ENCODE results near the gene SERINC5. TPM values are rescaled to one million over a fixed set of nuclear protein-coding genes. Genes with fewer than 3 reads are reported as not detected.

The SERINC5 gene
- total and polyA plus RNA-seq, 12 donors = 2.3 to 21.9 (median 14.8) TPM

DNA sequence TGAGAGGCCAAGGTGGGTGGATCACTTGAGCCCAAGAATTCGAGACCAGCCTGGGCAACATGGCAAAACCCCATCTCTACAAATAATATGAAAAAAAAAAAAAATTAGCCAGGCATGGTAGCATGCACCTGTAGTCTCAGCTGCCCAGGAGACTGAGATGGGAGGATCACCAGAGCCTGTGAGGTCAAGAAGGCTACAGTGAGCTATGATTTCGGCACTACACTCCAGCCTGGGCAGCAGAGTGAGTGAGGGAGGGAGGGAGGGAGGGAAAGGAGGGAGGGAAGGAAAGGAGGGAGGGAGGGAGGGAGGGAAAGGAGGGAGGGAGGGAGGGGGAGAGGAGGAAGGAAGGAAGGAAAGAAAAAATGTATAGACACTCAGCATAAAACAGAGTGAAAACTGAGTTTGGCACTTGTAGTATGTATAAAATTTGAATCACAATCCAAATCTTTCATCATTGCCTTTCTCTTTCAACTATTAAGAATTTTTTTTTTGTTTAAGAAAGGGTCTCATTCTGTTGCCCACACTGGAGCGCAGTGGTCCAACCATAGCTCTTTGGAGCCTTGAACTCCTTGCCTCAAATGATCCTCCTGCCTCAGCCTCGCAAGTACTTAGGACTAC is 27.8 kb downstream of the SERINC5 start:
- H3K4me3 ChIP-seq = no peak overlapping the region
- no peaks in the 10 kb centered on the region for H3K36me3 ChIP-seq
- intact Hi-C loops (cut with DNase I) = no loop called here
- H3K27ac ChIP-seq = no peak overlapping the region
- peaks cover 0 to 28% (median 8%) of the 10 kb centered on the region in 9 donors for H3K4me1 ChIP-seq
- no peaks in the 10 kb centered on the region for H3K9me3 ChIP-seq
- DNase-seq = no peak
- no peak for ATAC-seq
- 87 to 94% methylated on average over 4 of the region's 4 CpGs for WGBS, 2 donors
- TF ChIP-seq, protein P1, sequence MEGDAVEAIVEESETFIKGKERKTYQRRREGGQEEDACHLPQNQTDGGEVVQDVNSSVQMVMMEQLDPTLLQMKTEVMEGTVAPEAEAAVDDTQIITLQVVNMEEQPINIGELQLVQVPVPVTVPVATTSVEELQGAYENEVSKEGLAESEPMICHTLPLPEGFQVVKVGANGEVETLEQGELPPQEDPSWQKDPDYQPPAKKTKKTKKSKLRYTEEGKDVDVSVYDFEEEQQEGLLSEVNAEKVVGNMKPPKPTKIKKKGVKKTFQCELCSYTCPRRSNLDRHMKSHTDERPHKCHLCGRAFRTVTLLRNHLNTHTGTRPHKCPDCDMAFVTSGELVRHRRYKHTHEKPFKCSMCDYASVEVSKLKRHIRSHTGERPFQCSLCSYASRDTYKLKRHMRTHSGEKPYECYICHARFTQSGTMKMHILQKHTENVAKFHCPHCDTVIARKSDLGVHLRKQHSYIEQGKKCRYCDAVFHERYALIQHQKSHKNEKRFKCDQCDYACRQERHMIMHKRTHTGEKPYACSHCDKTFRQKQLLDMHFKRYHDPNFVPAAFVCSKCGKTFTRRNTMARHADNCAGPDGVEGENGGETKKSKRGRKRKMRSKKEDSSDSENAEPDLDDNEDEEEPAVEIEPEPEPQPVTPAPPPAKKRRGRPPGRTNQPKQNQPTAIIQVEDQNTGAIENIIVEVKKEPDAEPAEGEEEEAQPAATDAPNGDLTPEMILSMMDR (IDR thresholded peaks at IDR 0.05) = no peak
- no peaks in the 10 kb centered on the region for H3K27me3 ChIP-seq

DNA sequence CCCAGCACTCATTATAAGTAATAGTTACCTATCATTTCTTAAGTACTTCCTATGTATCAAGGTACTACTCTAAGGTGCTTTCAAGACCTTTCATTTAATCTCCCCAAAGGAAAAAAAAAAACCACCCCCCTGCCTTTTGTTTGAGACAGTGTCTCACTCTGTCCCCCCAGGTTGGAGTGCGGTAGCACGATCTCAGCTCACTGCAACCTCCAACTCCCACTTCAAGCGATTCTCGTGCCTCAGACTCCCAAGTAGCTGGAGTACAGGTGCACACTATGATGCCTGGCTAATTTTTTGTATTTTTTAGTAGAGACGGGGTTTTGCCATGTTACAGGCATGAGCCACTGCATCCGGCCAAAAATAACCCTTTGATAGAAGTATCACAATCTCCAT is 29.9 kb downstream of the SERINC5 start:
- TF ChIP-seq, protein P1 (IDR thresholded peaks at IDR 0.05) = no peak
- ATAC-seq (no peak), DNase-seq (no peak)
- no peak overlapping the region for H3K4me3 ChIP-seq
- peaks cover 0 to 28% (median 8%) of the 10 kb centered on the region in 9 donors for H3K4me1 ChIP-seq
- H3K9me3 ChIP-seq = no peaks in the 10 kb centered on the region
- intact Hi-C loops (cut with DNase I) = no loop called here
- H3K27me3 ChIP-seq = no peaks in the 10 kb centered on the region
- no peak overlapping the region for H3K27ac ChIP-seq
- H3K36me3 ChIP-seq = no peaks in the 10 kb centered on the region
- 85 to 86% methylated on average over 6 of the region's 6 CpGs for WGBS, 2 donors

DNA sequence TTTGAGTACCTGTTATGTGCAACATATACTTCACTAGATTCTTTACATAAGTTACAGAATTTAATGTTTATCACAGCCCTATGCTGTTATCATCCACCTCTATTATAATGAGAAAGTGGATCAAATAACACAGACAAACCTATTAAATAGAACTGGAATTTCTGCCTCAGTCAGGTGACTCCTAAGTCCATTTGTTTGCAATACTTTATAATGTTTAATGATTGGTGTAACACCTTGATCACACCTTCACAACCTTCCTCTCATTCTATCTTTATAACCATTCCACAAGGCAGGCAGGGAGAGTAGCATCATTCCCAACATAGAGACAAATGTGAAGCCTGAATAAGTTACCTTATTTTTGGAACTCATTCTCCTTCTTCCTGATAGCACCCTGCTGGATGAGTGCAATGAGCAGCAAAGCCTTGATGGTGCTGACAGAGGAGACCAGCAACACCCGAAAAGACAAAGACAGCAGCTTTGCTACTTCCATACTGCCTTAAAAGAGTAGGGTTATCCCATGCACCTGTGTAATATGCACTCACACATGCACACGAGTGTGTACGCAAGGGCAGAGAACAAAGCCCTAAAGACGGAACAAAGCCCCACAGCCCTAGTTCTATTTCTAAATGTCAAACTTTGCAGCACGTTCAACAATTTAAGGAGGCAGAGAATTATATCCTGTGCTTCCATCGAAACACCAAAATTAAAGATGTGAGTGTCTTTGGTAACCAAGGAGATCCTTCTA is 30.5 kb downstream of the SERINC5 start:
- H3K9me3 ChIP-seq = no peaks in the 10 kb centered on the region
- no peaks in the 10 kb centered on the region for H3K36me3 ChIP-seq
- no peak overlapping the region for H3K27ac ChIP-seq
- TF ChIP-seq, protein P1 (IDR thresholded peaks at IDR 0.05) = no peak
- H3K27me3 ChIP-seq = no peaks in the 10 kb centered on the region
- ATAC-seq (no peak), DNase-seq (no peak)
- 69 to 78% methylated on average over 6 of the region's 6 CpGs for WGBS, 2 donors
- peaks cover 0 to 32% (median 8%) of the 10 kb centered on the region in 9 donors for H3K4me1 ChIP-seq
- no peak overlapping the region for H3K4me3 ChIP-seq
- intact Hi-C loops (cut with DNase I) = no loop called here

DNA sequence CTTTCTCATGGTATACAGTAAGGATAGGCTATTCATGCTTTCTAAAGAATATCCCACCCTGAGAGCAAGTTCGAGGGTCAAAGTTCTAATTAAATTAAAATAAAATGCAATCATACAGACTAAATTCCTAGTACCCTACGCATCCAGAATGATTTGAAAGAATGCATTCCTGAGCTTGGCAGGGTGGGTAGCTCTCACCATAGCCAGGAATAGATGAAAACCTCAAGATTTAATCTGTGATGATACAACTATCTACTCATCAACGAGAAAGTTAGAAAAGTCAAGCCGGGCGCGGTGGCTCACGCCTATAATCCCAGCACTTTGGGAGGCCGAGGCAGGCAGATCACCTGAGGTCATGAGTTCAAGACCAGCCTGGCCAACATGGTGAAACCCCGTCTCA is 32.3 kb downstream of the SERINC5 start:
- ATAC-seq (no peak), DNase-seq (no peak)
- Histone ChIP-seq H3K27ac (no peak overlapping the region), H3K4me3 (no peak overlapping the region), H3K36me3 (no peaks in the 10 kb centered on the region), H3K4me1 (peaks cover 0 to 37% (median 14%) of the 10 kb centered on the region in 9 donors), H3K9me3 (no peaks in the 10 kb centered on the region), H3K27me3 (no peaks in the 10 kb centered on the region)
- 94 to 96% methylated on average over 9 of the region's 9 CpGs for WGBS, 2 donors
- intact Hi-C loops (cut with DNase I) = no loop called here
- TF ChIP-seq, protein P1 (IDR thresholded peaks at IDR 0.05) = no peak
